HG03575 (cell line): ENCODE measurements around the gene EML1.
"Not testable (repeated sequence)": the region's sequence is repeated elsewhere in the genome, so short reads cannot be mapped to it uniquely, and the experiment has no call there.

Source experiments
- ATAC-seq: cut with Tn5 transposase; IDR thresholded peaks from one replicate; pipeline ENCODE4 v1.9.1; 2021; ENCODE audit not compliant: unreplicated experiment, insufficient number of reproducible peaks, low FRiP score; ENCODE audit errors: extremely low read depth

The EML1 gene

DNA sequence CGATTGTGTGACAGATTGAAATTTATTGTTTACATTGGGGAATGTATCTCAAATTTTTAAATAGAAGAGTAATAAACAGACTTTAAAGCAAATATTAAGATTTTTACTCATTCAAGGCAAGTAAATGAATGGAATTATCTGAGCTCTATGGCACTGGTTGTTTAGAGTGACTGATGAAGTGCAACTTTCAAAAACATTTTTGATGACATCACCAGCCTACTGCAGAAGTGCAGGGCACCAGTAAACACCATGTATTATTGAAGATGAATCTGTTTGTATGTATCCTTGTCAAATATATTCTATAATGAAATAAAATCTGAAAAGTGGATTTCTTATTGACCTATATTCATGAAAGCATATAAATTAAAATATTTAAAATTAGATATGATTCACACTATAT lies 148.0 kb downstream of the EML1 start:
- ATAC-seq = no peak

DNA sequence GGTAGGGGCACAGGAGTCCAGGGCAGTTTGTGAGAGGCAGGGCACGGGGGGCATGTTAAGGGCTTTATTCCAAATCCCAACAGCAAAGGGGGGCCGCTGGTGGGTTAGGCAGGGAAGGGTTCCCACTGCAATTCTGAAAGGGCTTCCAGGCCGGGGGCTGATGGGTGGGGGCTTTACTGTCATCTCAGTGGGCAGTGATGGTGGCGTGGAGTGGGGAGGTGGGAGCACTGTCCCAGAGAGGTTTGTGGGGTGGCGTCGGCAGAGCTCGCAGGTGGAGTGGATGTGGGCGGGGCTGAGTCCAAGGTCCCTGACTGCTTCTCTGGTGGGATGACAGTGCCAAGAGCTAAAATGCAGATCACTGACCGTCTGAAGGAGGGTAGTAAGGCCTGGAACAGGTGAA lies 150.4 kb downstream of the EML1 start:
- no peak for ATAC-seq

DNA sequence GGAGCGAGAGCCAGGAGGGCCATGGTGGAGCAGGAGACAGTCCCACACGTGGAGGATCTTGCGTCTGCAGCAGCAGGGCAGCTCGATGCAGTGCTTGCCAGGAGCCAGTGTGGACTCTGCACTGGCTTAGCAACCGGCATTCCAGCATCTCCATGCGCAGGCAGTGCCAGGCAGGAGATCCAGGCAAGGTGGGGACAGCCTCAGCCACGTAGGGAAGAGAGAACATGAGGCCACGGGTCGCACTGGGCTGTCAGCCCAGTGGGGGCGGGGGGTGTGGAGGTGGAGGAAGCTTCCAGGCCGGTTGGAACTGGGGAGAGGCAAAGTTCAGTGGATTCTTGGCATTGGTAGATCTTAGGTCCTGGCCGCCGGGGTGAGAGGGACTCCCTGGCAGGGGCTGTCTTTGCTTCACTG lies 151.0 kb downstream of the EML1 start:
- ATAC-seq = no peak

DNA sequence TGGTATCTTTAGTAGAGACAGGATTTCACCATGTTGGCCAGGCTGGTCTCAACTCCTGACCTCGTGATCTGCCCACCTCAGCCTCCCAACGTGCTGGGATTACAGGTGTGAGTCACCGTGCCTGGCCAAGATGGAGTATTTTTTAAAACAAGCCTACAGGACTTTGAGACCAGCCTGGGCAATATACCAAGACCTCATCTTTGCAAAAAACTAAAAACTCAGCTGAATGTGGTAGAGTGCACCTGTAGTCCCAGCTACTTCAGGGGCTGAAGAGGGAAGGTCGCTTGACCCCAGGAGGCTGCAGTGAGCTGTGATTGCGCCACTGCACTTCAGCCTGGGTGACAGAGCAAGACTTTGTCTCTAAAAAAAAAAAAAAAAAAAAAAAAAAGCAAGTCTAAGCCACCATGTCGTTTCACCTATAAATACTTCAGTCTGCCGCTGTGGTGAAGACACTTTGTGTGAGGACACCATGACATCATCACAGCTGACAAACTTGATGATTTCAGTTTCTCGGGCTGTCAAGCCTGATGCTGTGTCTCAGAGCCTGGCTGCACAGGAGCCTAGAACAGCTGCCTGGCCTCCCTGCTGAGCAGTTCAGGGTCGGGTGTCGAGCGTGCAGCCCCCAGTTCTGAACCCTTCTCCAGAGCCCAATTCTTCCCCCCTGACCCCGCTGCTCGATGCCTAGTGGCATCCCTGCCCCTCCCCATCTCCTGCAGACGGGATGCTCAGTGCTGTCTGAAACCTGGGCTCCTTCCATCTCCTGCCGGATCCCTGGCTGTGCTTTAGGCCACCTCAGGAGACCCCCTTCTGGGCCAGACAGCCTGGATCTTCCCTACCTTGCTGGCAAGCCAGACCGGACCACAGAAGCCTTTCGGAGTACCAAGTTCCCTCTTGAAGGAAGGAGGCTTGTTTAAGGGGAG lies 152.8 kb downstream of the EML1 start:
- no peak for ATAC-seq

DNA sequence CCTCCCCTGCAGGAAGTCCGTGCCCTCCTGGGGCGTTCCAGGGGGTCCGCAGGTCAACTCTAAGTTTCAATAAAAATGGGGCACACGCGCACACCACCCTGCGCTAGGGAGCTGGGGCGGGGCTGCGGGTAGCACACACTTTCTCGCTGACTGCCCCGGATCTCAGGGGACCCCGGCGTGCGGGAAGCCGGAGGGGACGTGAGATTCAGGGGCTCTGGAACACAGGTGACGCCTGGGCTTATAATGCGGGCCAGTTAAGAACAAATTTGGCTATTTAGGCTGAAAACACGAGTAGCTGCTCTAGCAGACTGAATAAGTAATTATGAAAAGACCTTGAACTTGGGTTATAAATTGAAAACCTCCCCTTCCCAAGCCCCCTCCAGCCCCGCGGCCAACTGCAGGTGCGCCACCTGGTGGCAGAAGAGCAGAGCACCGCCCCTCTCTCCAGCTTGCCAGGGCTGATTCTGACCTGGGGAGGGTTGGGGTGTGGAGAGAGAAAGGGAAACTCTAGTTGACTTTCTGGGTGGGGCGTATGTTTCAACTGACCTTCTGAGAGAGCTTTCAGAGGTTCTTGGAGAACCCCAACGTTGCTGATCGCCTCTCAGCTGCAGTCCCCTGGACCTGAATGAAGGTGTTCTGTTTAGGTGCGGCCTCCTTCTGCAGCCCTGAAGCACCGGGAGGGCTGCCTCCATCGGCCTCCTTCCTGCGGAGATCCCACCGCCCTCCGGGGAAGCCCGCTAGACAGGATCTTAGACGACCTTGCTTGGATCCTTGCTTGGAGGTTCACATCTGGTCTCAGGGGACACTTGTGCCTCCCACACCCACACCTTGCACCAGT lies 153.7 kb downstream of the EML1 start:
- no peak for ATAC-seq

DNA sequence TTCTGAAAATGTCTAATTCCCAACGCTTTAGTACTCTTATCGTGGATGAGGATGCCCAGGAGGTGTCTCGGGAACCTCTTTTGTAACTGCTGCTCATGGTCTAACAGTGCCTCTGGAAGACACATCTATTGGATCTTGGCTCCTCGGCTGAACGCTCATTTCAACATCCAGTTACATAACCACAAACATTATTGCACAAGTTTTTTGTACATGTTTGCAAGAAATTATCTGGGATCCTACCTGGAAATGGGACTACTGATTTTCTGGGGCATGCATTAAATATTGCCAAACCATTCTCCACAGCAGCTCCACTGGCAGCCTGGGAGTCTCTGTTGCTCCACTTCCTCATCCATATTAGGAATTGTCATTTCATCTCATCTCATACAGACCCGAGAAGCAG lies 154.5 kb downstream of the EML1 start:
- ATAC-seq = no peak

DNA sequence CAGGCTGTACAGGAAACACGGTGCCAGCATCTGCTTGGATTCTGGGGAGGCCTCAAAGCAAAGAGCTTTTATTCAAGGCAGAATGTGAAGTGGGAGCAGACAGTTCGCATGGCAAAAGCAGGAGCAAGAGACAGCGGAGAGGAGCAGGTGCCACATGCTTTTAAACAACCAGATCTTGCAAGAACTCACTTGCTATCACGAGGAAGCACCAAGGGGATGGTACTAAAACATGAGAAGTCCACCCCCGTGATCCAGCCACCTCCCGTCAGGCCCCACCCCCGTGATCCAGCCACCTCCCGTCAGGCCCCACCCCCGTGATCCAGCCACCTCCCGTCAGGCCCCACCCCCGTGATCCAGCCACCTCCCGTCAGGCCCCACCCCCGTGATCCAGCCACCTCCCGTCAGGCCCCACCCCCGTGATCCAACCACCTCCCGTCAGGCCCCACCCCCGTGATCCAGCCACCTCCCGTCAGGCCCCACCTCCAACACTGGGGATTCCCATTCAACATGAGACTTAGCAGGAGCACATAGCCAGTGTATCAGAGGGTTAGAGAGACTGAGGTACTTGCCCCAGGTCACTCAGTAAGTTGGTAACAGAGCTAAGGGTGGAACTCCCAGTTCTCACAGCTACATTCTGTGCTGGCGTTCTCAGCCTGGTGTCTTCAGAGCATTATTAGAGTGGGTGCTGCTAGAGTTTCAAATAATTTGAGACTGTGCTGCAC lies 156.0 kb downstream of the EML1 start:
- ATAC-seq = not testable (repeated sequence)

DNA sequence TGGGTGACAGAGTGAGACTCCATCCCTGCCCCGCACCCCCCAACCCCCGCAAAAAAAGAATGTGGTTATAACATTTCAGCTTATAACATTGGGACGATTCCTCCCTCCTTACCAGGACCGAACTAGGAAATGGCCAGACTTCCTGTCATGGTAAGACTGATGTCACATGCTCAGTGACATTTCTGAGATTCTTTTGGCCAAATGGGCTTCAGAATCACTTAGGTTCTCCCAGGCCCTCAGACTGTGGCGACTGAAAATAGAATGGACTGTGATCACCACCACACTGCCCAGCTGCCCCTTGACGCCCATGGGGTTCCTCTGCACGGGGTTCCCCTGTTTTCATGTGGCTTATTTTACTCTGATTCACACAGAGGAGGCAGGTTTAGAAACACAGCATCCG lies 157.0 kb downstream of the EML1 start:
- ATAC-seq = no peak

DNA sequence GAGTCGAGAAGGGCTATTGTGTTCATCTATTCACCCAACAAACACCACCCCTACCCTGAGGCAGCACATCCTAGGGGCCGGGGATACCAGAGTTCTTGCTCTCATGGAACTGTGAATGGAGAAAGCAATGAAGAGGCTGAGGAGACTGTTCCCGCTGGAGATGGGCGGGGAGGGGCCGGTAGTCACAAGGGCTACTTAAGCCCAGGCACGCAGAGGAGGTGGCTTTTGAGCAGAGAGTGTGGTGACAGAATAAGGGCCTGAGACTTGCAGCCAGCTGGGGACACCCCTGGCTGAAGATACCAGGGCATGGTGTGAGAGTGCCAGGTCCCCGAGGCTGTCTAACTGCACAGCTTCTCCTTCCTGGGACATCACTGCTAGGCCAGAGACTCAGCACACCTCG lies 157.9 kb downstream of the EML1 start:
- no peak for ATAC-seq

DNA sequence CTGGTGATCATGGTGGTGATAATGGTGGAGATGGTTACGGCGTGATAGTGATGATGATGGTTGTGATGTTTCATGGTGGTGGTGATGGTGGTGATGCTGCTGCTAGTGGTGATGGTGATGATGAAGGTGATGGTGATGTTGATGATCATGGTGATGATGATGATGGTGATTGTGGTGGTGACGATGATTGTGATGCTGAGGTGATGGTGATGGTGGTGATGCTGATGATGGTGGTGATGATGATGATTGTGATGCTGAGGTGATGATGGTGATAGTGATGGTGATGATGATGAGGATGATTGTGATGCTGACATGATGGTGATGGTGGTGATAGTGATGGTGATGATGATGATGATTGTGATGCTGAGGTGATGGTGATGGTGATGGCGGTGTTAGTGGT lies 158.8 kb downstream of the EML1 start:
- no peak for ATAC-seq

DNA sequence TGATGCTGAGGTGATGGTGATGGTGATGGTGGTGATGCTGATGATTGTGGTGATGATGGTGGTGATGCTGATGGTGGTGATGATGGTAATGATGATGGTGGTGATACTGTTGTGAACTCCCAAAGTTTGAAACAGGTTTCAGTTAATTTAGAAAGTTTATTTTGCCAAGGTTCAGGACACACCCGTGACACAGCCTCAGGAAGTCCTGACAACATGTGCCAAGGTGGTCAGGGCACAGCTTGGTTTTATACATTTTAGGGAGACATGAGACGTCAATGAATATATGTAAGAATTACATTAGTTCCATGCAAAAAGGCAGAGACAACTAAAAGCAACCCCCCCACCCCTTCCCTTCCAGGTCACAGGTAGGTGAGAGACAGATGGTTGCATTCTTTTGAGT lies 159.2 kb downstream of the EML1 start:
- ATAC-seq = no peak

DNA sequence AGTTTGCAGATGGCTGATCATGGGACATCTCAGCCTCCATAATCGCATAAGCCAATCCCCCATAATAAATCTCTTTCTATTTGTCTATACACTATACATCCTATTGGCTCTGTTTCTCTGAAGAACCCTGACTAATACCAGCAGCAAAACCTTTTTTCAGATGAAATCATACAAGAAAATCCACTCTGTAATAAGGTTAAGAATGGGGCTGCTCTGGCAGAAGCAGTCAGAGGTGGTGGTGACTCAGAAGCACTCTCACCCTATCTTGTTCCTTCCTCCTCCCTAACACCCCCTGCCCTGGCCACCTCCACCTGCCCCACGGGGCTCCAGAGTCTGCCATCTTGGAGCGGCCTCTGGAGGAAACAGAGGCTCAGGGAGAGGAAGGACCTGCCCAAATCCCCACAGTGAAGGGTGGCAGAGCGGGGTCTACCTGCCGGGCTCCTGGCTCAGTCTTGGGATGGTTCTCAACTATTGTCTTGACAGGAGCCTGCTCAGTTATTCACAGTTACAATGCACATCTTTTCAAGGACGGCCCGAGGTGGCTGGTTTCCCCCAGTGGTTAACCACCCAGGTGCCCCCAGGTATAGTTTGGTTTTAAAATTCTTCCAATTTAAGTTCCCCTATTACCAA lies 162.7 kb downstream of the EML1 start:
- no peak for ATAC-seq

DNA sequence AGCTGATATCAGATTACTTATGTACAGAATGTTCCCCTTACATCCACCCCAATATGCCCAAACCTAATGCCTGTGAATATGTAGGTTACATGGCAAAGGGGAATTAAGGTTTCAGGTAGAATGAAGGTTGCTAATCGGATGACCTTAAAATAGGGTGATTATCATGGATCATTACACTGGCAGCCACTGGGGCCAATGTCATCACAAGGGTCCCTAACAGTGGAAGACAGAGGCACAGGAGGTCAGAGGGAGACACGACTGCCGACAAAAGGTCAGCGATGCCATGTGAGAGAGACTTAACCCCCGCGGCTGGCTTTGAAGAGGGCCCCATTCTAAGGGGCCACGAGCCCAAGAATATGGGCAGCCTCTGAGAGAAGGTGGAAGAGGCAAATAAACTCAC lies 165.2 kb downstream of the EML1 start:
- ATAC-seq = no peak

DNA sequence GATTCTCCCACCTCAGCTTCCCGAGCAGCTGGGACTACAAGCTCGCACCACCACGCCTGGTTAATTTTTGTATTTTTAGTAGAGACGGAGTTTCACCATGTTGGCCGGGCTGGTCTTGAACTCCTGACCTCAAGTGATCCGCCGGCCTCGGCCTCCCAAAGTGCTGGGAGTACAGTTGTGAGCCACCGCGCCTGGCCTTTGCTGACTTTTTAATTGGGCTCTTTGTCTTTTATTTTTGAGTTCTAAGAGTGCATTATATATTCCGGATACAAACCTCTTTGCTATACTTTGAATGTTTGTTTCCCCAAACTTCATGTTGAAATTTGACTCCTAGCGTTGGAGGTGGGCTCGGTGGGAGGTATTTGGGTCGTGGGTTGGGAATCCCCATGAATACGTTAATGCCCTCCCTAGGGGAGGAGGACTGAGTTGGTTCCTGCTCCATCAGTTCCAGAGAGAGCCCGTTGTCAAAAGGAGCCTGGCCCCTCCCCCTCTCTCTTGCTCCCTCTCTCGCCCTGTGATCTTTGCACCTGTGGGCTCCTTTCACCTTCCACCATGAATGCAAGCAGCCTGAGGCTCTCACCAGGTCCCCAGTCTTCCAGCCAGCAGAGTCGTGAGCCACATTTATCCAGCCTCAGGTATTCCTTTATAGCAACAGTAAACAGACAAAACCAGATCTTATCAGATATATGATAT lies 168.8 kb downstream of the EML1 start:
- ATAC-seq = no peak

DNA sequence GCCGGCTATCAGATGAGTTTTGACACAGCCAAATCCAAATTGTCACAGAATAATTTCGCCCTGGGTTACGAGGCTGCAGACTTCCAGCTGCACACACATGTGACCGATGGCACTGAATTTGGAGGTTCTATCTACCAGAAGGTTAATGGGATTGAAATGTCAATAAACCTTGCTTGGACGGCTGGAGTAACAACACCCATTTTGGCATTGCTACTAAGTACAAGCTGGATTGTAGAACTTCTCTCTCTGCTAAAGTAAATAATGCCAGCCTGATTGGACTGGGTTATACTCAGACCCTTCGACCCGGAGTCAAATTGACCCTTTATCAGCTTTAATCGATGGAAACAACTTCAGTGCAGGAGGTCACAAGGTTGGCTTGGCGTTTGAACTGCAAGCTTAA lies 171.8 kb downstream of the EML1 start:
- no peak for ATAC-seq

DNA sequence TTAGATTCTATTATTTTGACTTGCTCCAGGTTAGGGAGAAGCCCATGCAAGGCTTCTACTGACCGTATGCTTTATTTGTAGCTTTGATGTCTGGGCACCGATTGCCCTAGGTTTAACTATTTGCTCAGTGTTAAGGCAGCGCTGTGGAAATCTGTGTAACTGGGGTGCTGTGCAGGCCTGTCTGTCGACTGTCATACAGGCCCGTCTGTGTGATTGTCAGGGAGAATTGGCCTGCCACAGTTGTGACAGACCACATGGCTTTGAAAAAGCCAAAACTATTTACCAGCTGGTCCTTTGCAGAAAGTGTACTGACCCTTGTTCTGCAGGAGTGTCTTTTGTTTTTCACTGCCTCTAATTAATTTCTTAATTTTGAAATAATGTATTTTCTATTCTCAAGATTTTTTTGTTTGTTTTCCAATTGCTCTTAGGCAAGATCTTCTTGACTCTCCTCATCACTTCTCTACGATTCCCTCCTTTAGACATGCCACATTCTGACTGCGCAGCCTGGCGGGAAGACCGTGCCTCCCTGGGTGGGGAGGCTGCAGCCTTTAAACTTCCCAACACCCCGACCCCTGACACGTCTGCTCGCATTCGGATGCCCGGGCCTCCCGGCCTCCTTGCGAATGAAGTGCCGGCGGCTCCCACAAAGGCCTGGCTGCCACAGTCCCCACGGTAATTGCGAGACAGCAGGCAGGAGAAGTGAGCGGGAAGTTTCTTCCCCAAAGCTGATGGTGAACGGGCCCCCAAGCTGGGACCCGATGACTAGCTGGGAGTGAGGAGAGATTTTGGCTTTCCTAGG lies 173.0 kb downstream of the EML1 start:
- ATAC-seq = no peak

DNA sequence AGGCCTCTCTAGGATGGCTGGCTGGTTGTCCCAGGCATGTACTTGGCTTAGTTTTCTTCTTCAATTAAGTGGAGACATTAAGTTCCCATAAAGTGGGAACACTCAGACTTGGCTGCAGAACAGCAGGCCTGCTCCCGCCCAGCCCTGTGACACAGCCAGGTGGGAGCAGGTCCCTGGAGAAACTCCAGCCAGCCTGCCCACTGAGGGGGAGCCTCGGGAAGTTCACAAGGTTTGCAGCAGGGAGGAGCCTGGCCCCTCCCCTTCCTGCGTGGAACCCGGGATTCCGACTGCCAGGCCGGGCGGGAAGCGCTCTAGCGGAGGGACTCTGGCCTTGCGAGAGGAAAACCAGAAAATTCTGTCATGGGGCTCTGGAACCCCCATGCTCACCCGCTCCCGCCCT lies 173.7 kb downstream of the EML1 start:
- ATAC-seq = no peak
